PC-9 (cell line): ENCODE results near the gene KIF1C.

Experiments
- EZH2 ChIP-seq: fragments of 200-600 bp; sonication (generic); IDR thresholded peaks from 2 replicates; pipeline ENCODE4 v1.8.0; 2017; ENCODE audit warnings: antibody characterized with exemption, low read depth
- TF ChIP-seq, protein P1 (sequence below): fragments of 200-600 bp; sonication (generic); conservative IDR thresholded peaks from 2 replicates; pipeline ENCODE4 v1.6.1; 2017; ENCODE audit warnings: mixed run types, antibody characterized with exemption, mild to moderate bottlenecking, moderate library complexity

DNA sequence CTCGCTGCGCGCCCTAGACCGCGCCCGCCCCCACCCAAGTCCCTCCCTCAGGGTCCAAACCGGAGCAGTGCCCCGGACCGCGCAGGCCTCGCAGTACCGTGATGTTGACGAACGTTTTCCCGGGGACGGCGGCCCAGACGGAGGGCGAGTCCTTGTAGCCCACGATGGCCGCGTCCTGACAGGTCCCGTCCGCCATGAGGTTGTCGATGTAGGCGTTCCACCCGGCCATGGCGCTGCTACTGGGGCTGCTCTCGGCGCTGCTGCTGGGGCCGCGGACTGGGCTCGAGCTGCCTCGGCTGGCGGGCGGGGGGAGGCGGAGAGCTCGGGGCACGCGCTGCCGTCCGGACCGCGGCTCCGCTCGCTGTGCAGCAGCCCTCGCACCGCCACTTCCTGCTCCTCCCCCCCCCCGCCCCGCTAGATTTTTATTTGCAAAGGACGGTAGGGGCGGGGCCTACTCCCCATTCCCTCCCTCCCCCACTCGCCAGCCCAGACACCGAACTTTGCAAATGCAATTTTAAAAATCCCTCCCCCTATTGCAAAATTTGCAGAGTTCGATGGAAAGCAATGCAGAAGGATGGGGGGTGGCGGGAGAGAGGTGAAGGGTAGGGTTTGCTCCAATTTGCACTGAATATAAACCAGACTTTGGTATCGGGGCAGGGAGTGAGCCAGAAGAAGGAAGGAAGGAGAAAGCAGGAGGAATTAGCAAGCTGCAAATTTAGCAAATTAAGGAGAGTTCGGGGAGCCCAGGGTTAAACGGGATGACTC, 49.4 kb upstream of the KIF1C start, which contains the start of gene PFN1:
- no peak for TF ChIP-seq EZH2
- TF ChIP-seq, protein P1, sequence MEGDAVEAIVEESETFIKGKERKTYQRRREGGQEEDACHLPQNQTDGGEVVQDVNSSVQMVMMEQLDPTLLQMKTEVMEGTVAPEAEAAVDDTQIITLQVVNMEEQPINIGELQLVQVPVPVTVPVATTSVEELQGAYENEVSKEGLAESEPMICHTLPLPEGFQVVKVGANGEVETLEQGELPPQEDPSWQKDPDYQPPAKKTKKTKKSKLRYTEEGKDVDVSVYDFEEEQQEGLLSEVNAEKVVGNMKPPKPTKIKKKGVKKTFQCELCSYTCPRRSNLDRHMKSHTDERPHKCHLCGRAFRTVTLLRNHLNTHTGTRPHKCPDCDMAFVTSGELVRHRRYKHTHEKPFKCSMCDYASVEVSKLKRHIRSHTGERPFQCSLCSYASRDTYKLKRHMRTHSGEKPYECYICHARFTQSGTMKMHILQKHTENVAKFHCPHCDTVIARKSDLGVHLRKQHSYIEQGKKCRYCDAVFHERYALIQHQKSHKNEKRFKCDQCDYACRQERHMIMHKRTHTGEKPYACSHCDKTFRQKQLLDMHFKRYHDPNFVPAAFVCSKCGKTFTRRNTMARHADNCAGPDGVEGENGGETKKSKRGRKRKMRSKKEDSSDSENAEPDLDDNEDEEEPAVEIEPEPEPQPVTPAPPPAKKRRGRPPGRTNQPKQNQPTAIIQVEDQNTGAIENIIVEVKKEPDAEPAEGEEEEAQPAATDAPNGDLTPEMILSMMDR, result no peak
